ENCODE results near the gene LENG9.
A peak's percentile ranks its signal among the peaks of the same experiment; 100 is the strongest.
"Not testable (repeated sequence)": the region's sequence is repeated elsewhere in the genome, so short reads cannot be mapped to it uniquely, and the experiment has no call there.

LENG9 gene

GRCh38 chr19:54452626-54453025, 11.0 kb downstream of the LENG9 start:
- no peak overlapping the region for H3K27ac ChIP-seq
- no peak for TF ChIP-seq CTCF (conservative IDR thresholded peaks at IDR 0.05)

GRCh38 chr19:54451997-54452396, 11.6 kb downstream of the LENG9 start:
- H3K27ac ChIP-seq = no peak overlapping the region
- no peak for TF ChIP-seq CTCF (conservative IDR thresholded peaks at IDR 0.05)

- H3K27ac ChIP-seq = no peak overlapping the region; the same call in 1 of the 2 replicates
- no peak for TF ChIP-seq CTCF (conservative IDR thresholded peaks at IDR 0.05)
Measured at GRCh38 chr19:54451331-54451871, 12.2 kb downstream of the LENG9 start.

- H3K27ac ChIP-seq = peak overlapping the region; percentile 96
- no peak for TF ChIP-seq CTCF (conservative IDR thresholded peaks at IDR 0.05)
Measured at GRCh38 chr19:54449701-54450069, 13.9 kb downstream of the LENG9 start.

GRCh38 chr19:54448774-54449700, 14.5 kb downstream of the LENG9 start, which contains the start of gene LENG8:
TSS of gene LENG8 (plus strand) at chr19:54449199. CDS start at chr19:54451345, 2,146 bp downstream.
- no peak for TF ChIP-seq CTCF (conservative IDR thresholded peaks at IDR 0.05)
- H3K27ac ChIP-seq = peak within 1 kb of the TSS; percentile 96

GRCh38 chr19:54448040-54448773, 15.4 kb downstream of the LENG9 start:
- TF ChIP-seq CTCF (conservative IDR thresholded peaks at IDR 0.05) = no peak
- H3K27ac ChIP-seq = peak overlapping the region; percentile 96

GRCh38 chr19:54446349-54446748, 17.2 kb downstream of the LENG9 start:
- TF ChIP-seq CTCF (conservative IDR thresholded peaks at IDR 0.05) = peak; percentile 35; the same call in 1 of the 2 replicates
- not testable (repeated sequence) for H3K27ac ChIP-seq

Measured in VCaP (cell line).